Transverse colon (tissue), 4 donors: ENCODE measurements around the gene TARS3.

Experiments
- POLR2A ChIP-seq: fragments of 450-650 bp; IDR thresholded peaks from one replicate; pipeline ENCODE4 v1.6.1; 2016; ENCODE audit warnings: antibody characterized with exemption, mild to moderate bottlenecking, moderate library complexity
- POLR2AphosphoS5 ChIP-seq, 3 donors: sonication (generic); formaldehyde crosslinking; IDR thresholded peaks; one replicate each; pipeline ENCODE4 v1.6.1; 2016; ENCODE audit warnings: antibody characterized with exemption in 3 of 3
- TF ChIP-seq, protein P1 (sequence below), 5 experiments: fragments of 200-600 bp in 3 of 5; fragments of 450-650 bp in 2 of 5; sonication (generic) in 3 of 5; IDR thresholded peaks; 1 replicate in 2 of 5; 2 replicates in 3 of 5; pipeline ENCODE4 v1.5.1; 2016 to 2017; ENCODE audit warnings: antibody characterized with exemption in 5 of 5, inconsistent platforms in 3 of 5, mild to moderate bottlenecking in 2 of 5, moderate library complexity in 1 of 5

DNA sequence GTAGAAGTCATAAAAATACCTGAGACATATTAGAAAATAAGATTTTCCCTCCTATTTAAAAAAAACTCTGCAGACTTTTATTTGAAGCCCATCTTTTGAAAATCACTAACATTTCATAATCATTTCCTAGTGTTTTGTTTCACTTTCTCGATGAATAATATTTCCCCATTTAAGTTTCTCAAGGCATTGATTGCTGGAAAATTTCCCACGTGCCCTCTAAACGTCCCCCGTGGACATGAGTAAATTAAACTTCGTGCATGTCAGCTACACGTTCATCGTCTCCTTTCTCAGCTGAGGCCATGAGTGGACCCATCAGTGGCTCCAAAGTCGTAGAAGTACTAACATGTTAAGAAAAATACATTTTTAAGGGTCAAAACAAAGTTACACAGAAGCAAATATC, 70.1 kb downstream of the TARS3 start:
- TF ChIP-seq POLR2AphosphoS5 (IDR thresholded peaks at IDR 0.05): no peak
- TF ChIP-seq, protein P1, sequence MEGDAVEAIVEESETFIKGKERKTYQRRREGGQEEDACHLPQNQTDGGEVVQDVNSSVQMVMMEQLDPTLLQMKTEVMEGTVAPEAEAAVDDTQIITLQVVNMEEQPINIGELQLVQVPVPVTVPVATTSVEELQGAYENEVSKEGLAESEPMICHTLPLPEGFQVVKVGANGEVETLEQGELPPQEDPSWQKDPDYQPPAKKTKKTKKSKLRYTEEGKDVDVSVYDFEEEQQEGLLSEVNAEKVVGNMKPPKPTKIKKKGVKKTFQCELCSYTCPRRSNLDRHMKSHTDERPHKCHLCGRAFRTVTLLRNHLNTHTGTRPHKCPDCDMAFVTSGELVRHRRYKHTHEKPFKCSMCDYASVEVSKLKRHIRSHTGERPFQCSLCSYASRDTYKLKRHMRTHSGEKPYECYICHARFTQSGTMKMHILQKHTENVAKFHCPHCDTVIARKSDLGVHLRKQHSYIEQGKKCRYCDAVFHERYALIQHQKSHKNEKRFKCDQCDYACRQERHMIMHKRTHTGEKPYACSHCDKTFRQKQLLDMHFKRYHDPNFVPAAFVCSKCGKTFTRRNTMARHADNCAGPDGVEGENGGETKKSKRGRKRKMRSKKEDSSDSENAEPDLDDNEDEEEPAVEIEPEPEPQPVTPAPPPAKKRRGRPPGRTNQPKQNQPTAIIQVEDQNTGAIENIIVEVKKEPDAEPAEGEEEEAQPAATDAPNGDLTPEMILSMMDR (IDR thresholded peaks at IDR 0.05): no peak
- no peak for TF ChIP-seq POLR2A
